ENCODE results near the gene C8A.

- TF ChIP-seq CTCF (IDR thresholded peaks at IDR 0.05) (no peak), EP300 (IDR thresholded peaks at IDR 0.05) (no peak)
Observed at GRCh38 chr1:56923201-56923600, 68.6 kb downstream of the C8A start.
